ENCODE data around the gene TRMT13.

The TRMT13 gene

DNA sequence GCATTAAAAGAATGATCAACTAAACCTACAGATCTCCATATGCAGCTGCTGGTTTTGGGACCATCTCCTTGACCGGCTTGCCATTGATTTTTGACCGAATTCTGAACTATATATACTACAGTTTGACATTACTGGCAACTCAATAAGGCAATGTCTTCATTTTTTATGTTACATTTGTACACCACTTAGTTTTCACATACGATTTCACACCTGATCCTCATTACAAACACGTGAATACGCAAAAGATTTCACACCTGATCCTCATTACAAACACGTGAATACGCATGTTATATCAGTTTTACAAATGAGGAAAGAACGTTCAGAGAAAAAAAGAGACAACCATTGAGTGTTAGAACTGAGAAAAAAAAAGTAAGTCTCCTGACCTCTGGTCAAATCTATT lies 1.3 kb upstream of the TRMT13 start:
- Histone ChIP-seq H3F3A (ENCODE audit: low read depth) (no peaks in the 10 kb centered on the region), H2AFZ (ENCODE audit: low read length) (no peak overlapping the region), H4K20me1 (ENCODE audit: insufficient read depth, low read length, poor library complexity, severe bottlenecking) (peaks cover 23% of the 10 kb centered on the region), H3K27me3 (ENCODE audit: insufficient read depth, low read length, poor library complexity, severe bottlenecking) (no peaks in the 10 kb centered on the region), H3K9me3 (ENCODE audit: insufficient read depth, low read depth, low read length) (no peaks in the 10 kb centered on the region), H3K79me2 (ENCODE audit: insufficient read depth, low read length) (peaks cover 83% of the 10 kb centered on the region), H3K9me2 (replicated peaks; ENCODE audit: low read depth, low read length) (no peaks in the 10 kb centered on the region), H3K4me3 (ENCODE audit: low read length, poor library complexity, severe bottlenecking) (peak overlapping the region; percentile 82), H3K4me1 (ENCODE audit: insufficient read depth, low read length, poor library complexity, severe bottlenecking) (peaks cover 60% of the 10 kb centered on the region), H3K4me2 (ENCODE audit: low read depth, low read length, poor library complexity, severe bottlenecking) (peak overlapping the region; percentile 98), H3K36me3 (ENCODE audit: insufficient read depth, low read length) (no peaks in the 10 kb centered on the region), H3K9ac (ENCODE audit: low read depth, low read length, poor library complexity, severe bottlenecking) (peak overlapping the region; percentile 81)
- TF ChIP-seq CTCF (conservative IDR thresholded peaks at IDR 0.05; ENCODE audit: low read length): no peak
- no peak for TF ChIP-seq EZH2phosphoT487 (IDR thresholded peaks at IDR 0.05; ENCODE audit: borderline replicate concordance)

DNA sequence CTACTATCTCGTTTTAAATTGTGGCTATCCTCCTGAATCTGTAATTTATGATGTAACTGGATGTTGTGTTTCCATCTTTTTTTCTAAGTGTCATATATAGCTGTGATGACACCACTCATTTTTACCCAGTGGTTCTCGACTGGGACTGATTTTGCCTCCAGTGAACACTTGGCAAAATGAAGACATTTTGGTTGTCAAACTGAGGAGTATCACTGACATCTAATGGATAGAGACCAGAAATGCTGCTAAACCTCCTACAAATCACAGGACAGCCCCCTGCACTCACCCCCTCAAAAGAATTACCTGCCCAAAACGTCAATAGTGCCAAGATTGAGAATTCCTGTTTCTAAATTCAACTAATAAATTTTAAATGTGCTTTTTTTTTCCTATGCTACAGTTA lies 1.9 kb downstream of the TRMT13 start:
- no peaks in the 10 kb centered on the region for H3F3A ChIP-seq (ENCODE audit: low read depth)
- H3K9ac ChIP-seq (ENCODE audit: low read depth, low read length, poor library complexity, severe bottlenecking): peak overlapping the region; percentile 81
- TF ChIP-seq EZH2phosphoT487 (IDR thresholded peaks at IDR 0.05; ENCODE audit: borderline replicate concordance) (no peak), CTCF (conservative IDR thresholded peaks at IDR 0.05; ENCODE audit: low read length) (peak; percentile 32)
- no peaks in the 10 kb centered on the region for H3K9me3 ChIP-seq (ENCODE audit: insufficient read depth, low read depth, low read length)
- H3K9me2 ChIP-seq (replicated peaks; ENCODE audit: low read depth, low read length): no peaks in the 10 kb centered on the region
- H3K36me3 ChIP-seq (ENCODE audit: insufficient read depth, low read length): peaks cover 17% of the 10 kb centered on the region; the same call in 1 of the 2 replicates
- H4K20me1 ChIP-seq (ENCODE audit: insufficient read depth, low read length, poor library complexity, severe bottlenecking): peaks cover 16% of the 10 kb centered on the region
- H3K4me3 ChIP-seq (ENCODE audit: low read length, poor library complexity, severe bottlenecking): peak overlapping the region; percentile 82
- no peaks in the 10 kb centered on the region for H3K27me3 ChIP-seq (ENCODE audit: insufficient read depth, low read length, poor library complexity, severe bottlenecking)
- H2AFZ ChIP-seq (ENCODE audit: low read length): no peak overlapping the region
- peak overlapping the region; percentile 89 for H3K4me2 ChIP-seq (ENCODE audit: low read depth, low read length, poor library complexity, severe bottlenecking)
- H3K4me1 ChIP-seq (ENCODE audit: insufficient read depth, low read length, poor library complexity, severe bottlenecking): peaks cover 39% of the 10 kb centered on the region
- peaks cover 55% of the 10 kb centered on the region for H3K79me2 ChIP-seq (ENCODE audit: insufficient read depth, low read length)

- Histone ChIP-seq H3K36me3 (ENCODE audit: insufficient read depth, low read length) (peaks cover 35% of the 10 kb centered on the region), H3K4me1 (ENCODE audit: insufficient read depth, low read length, poor library complexity, severe bottlenecking) (peaks cover 16% of the 10 kb centered on the region), H3K9me2 (replicated peaks; ENCODE audit: low read depth, low read length) (no peaks in the 10 kb centered on the region), H3K9me3 (ENCODE audit: insufficient read depth, low read depth, low read length) (no peaks in the 10 kb centered on the region), H3K4me2 (ENCODE audit: low read depth, low read length, poor library complexity, severe bottlenecking) (no peak overlapping the region), H4K20me1 (ENCODE audit: insufficient read depth, low read length, poor library complexity, severe bottlenecking) (peaks cover 5% of the 10 kb centered on the region), H3K79me2 (ENCODE audit: insufficient read depth, low read length) (peaks cover 27% of the 10 kb centered on the region), H2AFZ (ENCODE audit: low read length) (no peak overlapping the region), H3K27me3 (ENCODE audit: insufficient read depth, low read length, poor library complexity, severe bottlenecking) (no peaks in the 10 kb centered on the region), H3K4me3 (ENCODE audit: low read length, poor library complexity, severe bottlenecking) (no peak overlapping the region), H3F3A (ENCODE audit: low read depth) (no peaks in the 10 kb centered on the region), H3K9ac (ENCODE audit: low read depth, low read length, poor library complexity, severe bottlenecking) (no peak overlapping the region)
- no peak for TF ChIP-seq EZH2phosphoT487 (IDR thresholded peaks at IDR 0.05; ENCODE audit: borderline replicate concordance)
- no peak for TF ChIP-seq CTCF (conservative IDR thresholded peaks at IDR 0.05; ENCODE audit: low read length)
Observed at GRCh38 chr1:100137602-100138001, 4.6 kb downstream of the TRMT13 start.

Data from Loucy (cell line).